GM13977 (cell line): ENCODE data around the gene PRRG4.

Experiments
- DNase-seq: peaks from one replicate; pipeline ENCODE4 v3.0.0; 2012; ENCODE audit warnings: low spot score
- CTCF ChIP-seq: IDR thresholded peaks from 2 replicates; pipeline ENCODE4 v1.5.1; 2012; ENCODE audit warnings: mild to moderate bottlenecking, control low read depth; ENCODE audit not compliant: insufficient read depth; ENCODE audit errors: extremely low read depth, missing control alignments
- in situ Hi-C: fragments of 300-500 bp; cut with MboI; formaldehyde crosslinking; loops from one replicate; pipeline ENCODE4 v1.12.0; 2022; ENCODE audit warnings: low sequenced_read_pairs, low pct_unique_long_range_greater_than_20kb, mixed read lengths, inconsistent platforms; ENCODE audit not compliant: unreplicated experiment

The PRRG4 gene

GRCh38 chr11:32839308-32839707 lies 9.6 kb downstream of the PRRG4 start:
- no peak for TF ChIP-seq CTCF
- no peak for DNase-seq
- in situ Hi-C loops, result loop anchor here (10.0 kb wide), 1 partner anchor 55 kb away; the partner anchor contains the start of gene QSER1

- no peak for TF ChIP-seq CTCF
- DNase-seq, result no peak
- in situ Hi-C loops, result no loop called here
Measured at GRCh38 chr11:32840587-32840986, 10.9 kb downstream of the PRRG4 start.

GRCh38 chr11:32843544-32843943 lies 13.8 kb downstream of the PRRG4 start:
- no peak for TF ChIP-seq CTCF
- DNase-seq, result no peak
- in situ Hi-C loops, result no loop called here

GRCh38 chr11:32847511-32847910 lies 17.8 kb downstream of the PRRG4 start:
- no peak for TF ChIP-seq CTCF

GRCh38 chr11:32849761-32850160 lies 20.0 kb downstream of the PRRG4 start:
- in situ Hi-C loops, result no loop called here
- no peak for DNase-seq
- TF ChIP-seq CTCF, result no peak

More at GRCh38 chr11:32847511-32847910, 17.8 kb downstream of the PRRG4 start:
- in situ Hi-C loops, result no loop called here
- DNase-seq, result no peak

- in situ Hi-C loops, result no loop called here
- no peak for TF ChIP-seq CTCF
- DNase-seq, result no peak
Measured at GRCh38 chr11:32851251-32851650, 21.5 kb downstream of the PRRG4 start.

- no peak for TF ChIP-seq CTCF
- DNase-seq, result no peak
- in situ Hi-C loops, result no loop called here
Measured at GRCh38 chr11:32852207-32852606, 22.5 kb downstream of the PRRG4 start.
